Endothelial cell of umbilical vein (primary cell): ENCODE measurements around the gene ARPC5. TPM values are rescaled to one million over a fixed set of nuclear protein-coding genes. Genes with fewer than 3 reads are reported as not detected.

Source experiments
- BruUV-seq: library from RNA; stranded (reverse); fragments of 400-500 nt; replicated peaks from 2 replicates; lab custom pipeline; 2021; lab: Mats Ljungman, UMichigan
- CTCF ChIA-PET: fragments of 300-600, 350-600 bp; sonication (Branson Sonifier 250); formaldehyde crosslinking; loops from one replicate; lab custom pipeline; 2021; ENCODE audit warnings: antibody characterized with exemption, inconsistent platforms; lab: Charles Lee
- POLR2A ChIA-PET: fragments of 300-600, 350-600 bp; sonication (Branson Sonifier 250); formaldehyde crosslinking; loops from one replicate; lab custom pipeline; 2021; ENCODE audit warnings: antibody characterized with exemption, inconsistent platforms; lab: Charles Lee
- DNase-seq: peaks from one replicate; pipeline ENCODE4 v3.0.0-alpha.2; 2011; ENCODE audit warnings: low read depth, low spot score
- FAIRE-seq: peaks from 2 replicates; lab custom pipeline; 2011; peaks lifted over from hg19 to GRCh38; lab: Jason Lieb, UNC
- H2AFZ ChIP-seq: 2 replicates; pipeline ENCODE4 v1.6.0; 2012; ENCODE audit warnings: low read depth, low read length, control low read depth, inconsistent platforms
- H3K27ac ChIP-seq: 2 replicates; pipeline ENCODE4 v1.5.1; 2011; ENCODE audit warnings: low read depth, mild to moderate bottlenecking, control low read depth, low read length, moderate library complexity; ENCODE audit not compliant: insufficient read depth
- H3K27me3 ChIP-seq, 2 experiments: 2 replicates each; pipeline versions ENCODE4 v1.6.0 to v1.6.1; 2011; ENCODE audit warnings: low read length in 2 of 2, mixed read lengths in 1 of 2; ENCODE audit not compliant: control insufficient read depth in 2 of 2, insufficient read depth in 2 of 2
- H3K36me3 ChIP-seq, 2 experiments: 2 replicates in 1 of 2; 3 replicates in 1 of 2; pipeline ENCODE4 v1.5.1; 2011; ENCODE audit warnings: low read length in 2 of 2, mild to moderate bottlenecking in 1 of 2, moderate library complexity in 1 of 2; ENCODE audit not compliant: control insufficient read depth in 2 of 2, insufficient read depth in 2 of 2; ENCODE audit errors: extremely low read depth in 1 of 2
- H3K4me1 ChIP-seq: 3 replicates; pipeline ENCODE4 v1.5.1; 2011; ENCODE audit warnings: mild to moderate bottlenecking, low read length; ENCODE audit not compliant: control insufficient read depth, insufficient read depth; ENCODE audit errors: extremely low read depth
- H3K4me2 ChIP-seq: 2 replicates; pipeline ENCODE4 v1.6.1; 2011; ENCODE audit warnings: low read length, control low read depth, mixed read lengths; ENCODE audit not compliant: insufficient read depth
- H3K4me3 ChIP-seq, 3 experiments: fragments of 200-600 bp in 1 of 3; sonication (generic), shearing (Covaris generic) in 1 of 3; replicated peaks in 1 of 3; 2 replicates each; pipeline ENCODE4 v1.5.1; 2011 to 2016; ENCODE audit warnings: control low read depth in 3 of 3, low read length in 3 of 3, mild to moderate bottlenecking in 2 of 3, inconsistent platforms in 1 of 3, low read depth in 1 of 3, moderate library complexity in 1 of 3; ENCODE audit not compliant: insufficient read depth in 1 of 3
- H3K79me2 ChIP-seq: 2 replicates; pipeline ENCODE4 v1.6.0; 2012; ENCODE audit warnings: low read length, inconsistent platforms; ENCODE audit not compliant: control insufficient read depth, insufficient read depth
- H3K9ac ChIP-seq: replicated peaks from 2 replicates; pipeline ENCODE3; 2011; ENCODE audit warnings: low read length, control low read depth; ENCODE audit not compliant: insufficient read depth; ENCODE audit errors: extremely low read depth
- H3K9me1 ChIP-seq: replicated peaks from 3 replicates; pipeline ENCODE4 v1.6.0; 2011; ENCODE audit warnings: mild to moderate bottlenecking, low read length; ENCODE audit not compliant: control insufficient read depth, insufficient read depth; ENCODE audit errors: extremely low read depth
- H3K9me3 ChIP-seq: replicated peaks from 2 replicates; pipeline ENCODE4 v1.5.1; 2012; ENCODE audit warnings: low read length, inconsistent platforms; ENCODE audit not compliant: control insufficient read depth, insufficient read depth
- H4K20me1 ChIP-seq: replicated peaks from 2 replicates; pipeline ENCODE3; 2011; ENCODE audit warnings: mild to moderate bottlenecking, low read length; ENCODE audit not compliant: control insufficient read depth, insufficient read depth; ENCODE audit errors: extremely low read depth
- EZH2 ChIP-seq: IDR thresholded peaks from 2 replicates; pipeline ENCODE4 v1.6.1; 2012; ENCODE audit warnings: borderline replicate concordance, low read depth, mild to moderate bottlenecking, moderate library complexity, low read length, inconsistent platforms; ENCODE audit not compliant: severe bottlenecking
- FOS ChIP-seq: IDR thresholded peaks from 2 replicates; pipeline ENCODE4 v1.6.1; 2011; ENCODE audit warnings: mild to moderate bottlenecking, low read length, moderate library complexity, borderline replicate concordance; ENCODE audit not compliant: insufficient read depth
- GATA2 ChIP-seq: IDR thresholded peaks from 2 replicates; pipeline ENCODE4 v1.7.0; 2011; ENCODE audit warnings: low read depth, mild to moderate bottlenecking, moderate library complexity, mixed read lengths, low read length; ENCODE audit not compliant: insufficient read length, insufficient read depth
- JUN ChIP-seq: IDR thresholded peaks from 2 replicates; pipeline ENCODE4 v1.6.1; 2011; ENCODE audit warnings: borderline replicate concordance, low read depth; ENCODE audit not compliant: insufficient read length, insufficient read depth
- MYC ChIP-seq: IDR thresholded peaks from one replicate; pipeline ENCODE4 v1.6.1; 2011; ENCODE audit warnings: mild to moderate bottlenecking, low read depth, low read length
- POLR2A ChIP-seq: IDR thresholded peaks from 2 replicates; pipeline ENCODE4 v1.6.1; 2012; ENCODE audit warnings: low read depth, mild to moderate bottlenecking, control low read depth, low read length
- POLR2AphosphoS5 ChIP-seq: IDR thresholded peaks from 2 replicates; pipeline ENCODE4 v1.6.1; 2012; ENCODE audit warnings: low read depth, mild to moderate bottlenecking, control low read depth, low read length, moderate library complexity; ENCODE audit not compliant: insufficient read depth
- dilution Hi-C: fragments of 300-500 bp; cut with MboI; formaldehyde crosslinking; loops from one replicate; pipeline ENCODE4 v1.15.0; 2019; ENCODE audit warnings: low sequenced_read_pairs; ENCODE audit not compliant: extremely low pct_ligation_motif_present
- intact Hi-C: fragments of 100-400 bp; cut with micrococcal nuclease; formaldehyde crosslinking; loops from one replicate; pipeline ENCODE4 v1.10.0; 2022
- polyA plus RNA-seq, 4 experiments: library from polyadenylated mRNA; depleted of rRNA in 3 of 4; stranded (reverse) in 3 of 4; unstranded in 1 of 4; fragments of >200 nt; gene quantifications; 2 replicates each; pipeline versions ENCODE4 v1.2.1 to v1.2.3, GENCODE V29; 2011 to 2012; ENCODE audit warnings: missing spikeins in 1 of 4
- total RNA-seq: library from RNA; stranded (reverse); gene quantifications from 2 replicates; pipeline ENCODE4 v1.2.3, GENCODE V29; 2021
- TF ChIP-seq, protein P1 (sequence below), 2 donors: IDR thresholded peaks; 1 replicate in 1 of 2; 2 replicates in 1 of 2; pipeline ENCODE4 v1.5.1; 2011; ENCODE audit warnings: low read length in 2 of 2, mild to moderate bottlenecking in 2 of 2, moderate library complexity in 2 of 2, control low read depth in 1 of 2, inconsistent platforms in 1 of 2, low read depth in 1 of 2; ENCODE audit not compliant: insufficient read depth in 1 of 2; ENCODE audit errors: extremely low read depth in 1 of 2
- TF ChIP-seq, protein P2 (sequence below): IDR thresholded peaks from 2 replicates; pipeline ENCODE4 v1.6.1; 2011; ENCODE audit not compliant: insufficient read depth, insufficient read length

The ARPC5 gene
- total and polyA plus RNA-seq, 2 donors (not counting 3 experiments of a cell fraction or from before 2014, with no cell fraction given): 110 to 185 TPM

DNA sequence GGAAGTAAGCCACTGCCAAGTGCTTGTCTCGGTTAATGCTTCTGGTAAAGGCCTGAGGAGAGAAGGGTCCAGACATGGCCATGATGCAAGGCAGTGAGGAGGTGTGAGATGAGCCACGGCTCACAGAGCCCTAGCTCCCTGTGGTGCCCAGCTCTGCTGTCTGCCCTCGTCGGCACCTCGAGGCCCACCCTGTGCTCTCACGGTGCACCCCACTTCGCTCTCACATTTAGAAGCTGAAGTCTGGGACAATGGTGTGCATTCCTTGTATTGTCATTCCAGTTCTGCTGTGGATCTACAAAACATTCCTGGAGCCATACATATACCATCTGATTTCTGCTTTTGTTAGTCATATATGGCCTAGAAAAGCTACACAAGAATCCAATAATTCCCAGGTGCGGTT, 48.7 kb downstream of the ARPC5 start:
- FAIRE-seq (no peak), DNase-seq (no peak)
- H2AFZ ChIP-seq: no peak overlapping the region
- H4K20me1 ChIP-seq: no peaks in the 10 kb centered on the region
- CTCF ChIA-PET: interaction anchor here (1.3 kb wide), 1 partner anchor 23 kb away, joined by 5 read pairs; no protein-coding TSS in a partner anchor
- H3K27me3 ChIP-seq: no peaks in the 10 kb centered on the region
- H3K27ac ChIP-seq: no peak overlapping the region
- dilution Hi-C loops: no loop called here
- no peak for TF ChIP-seq POLR2AphosphoS5
- TF ChIP-seq, protein P1, sequence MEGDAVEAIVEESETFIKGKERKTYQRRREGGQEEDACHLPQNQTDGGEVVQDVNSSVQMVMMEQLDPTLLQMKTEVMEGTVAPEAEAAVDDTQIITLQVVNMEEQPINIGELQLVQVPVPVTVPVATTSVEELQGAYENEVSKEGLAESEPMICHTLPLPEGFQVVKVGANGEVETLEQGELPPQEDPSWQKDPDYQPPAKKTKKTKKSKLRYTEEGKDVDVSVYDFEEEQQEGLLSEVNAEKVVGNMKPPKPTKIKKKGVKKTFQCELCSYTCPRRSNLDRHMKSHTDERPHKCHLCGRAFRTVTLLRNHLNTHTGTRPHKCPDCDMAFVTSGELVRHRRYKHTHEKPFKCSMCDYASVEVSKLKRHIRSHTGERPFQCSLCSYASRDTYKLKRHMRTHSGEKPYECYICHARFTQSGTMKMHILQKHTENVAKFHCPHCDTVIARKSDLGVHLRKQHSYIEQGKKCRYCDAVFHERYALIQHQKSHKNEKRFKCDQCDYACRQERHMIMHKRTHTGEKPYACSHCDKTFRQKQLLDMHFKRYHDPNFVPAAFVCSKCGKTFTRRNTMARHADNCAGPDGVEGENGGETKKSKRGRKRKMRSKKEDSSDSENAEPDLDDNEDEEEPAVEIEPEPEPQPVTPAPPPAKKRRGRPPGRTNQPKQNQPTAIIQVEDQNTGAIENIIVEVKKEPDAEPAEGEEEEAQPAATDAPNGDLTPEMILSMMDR (IDR thresholded peaks at IDR 0.05; ENCODE audit: extremely low read depth in 1 of 2, insufficient read depth in 1 of 2, low read depth in 1 of 2, low read length in 2 of 2): no peak
- no peak for TF ChIP-seq POLR2A
- no peak for TF ChIP-seq JUN
- no peak for TF ChIP-seq FOS
- no peak for TF ChIP-seq MYC
- TF ChIP-seq EZH2: no peak
- no peak for TF ChIP-seq GATA2
- TF ChIP-seq, protein P2, sequence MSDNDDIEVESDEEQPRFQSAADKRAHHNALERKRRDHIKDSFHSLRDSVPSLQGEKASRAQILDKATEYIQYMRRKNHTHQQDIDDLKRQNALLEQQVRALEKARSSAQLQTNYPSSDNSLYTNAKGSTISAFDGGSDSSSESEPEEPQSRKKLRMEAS: no peak
- H3K9me3 ChIP-seq: no peaks in the 10 kb centered on the region
- H3K79me2 ChIP-seq: no peaks in the 10 kb centered on the region
- no peak overlapping the region for H3K4me3 ChIP-seq
- intact Hi-C loops: no loop called here
- H3K4me1 ChIP-seq: no peaks in the 10 kb centered on the region
- no peak overlapping the region for H3K9ac ChIP-seq
- POLR2A ChIA-PET: interaction anchor here (0.6 kb wide), 1 partner anchor 51 kb away, joined by 3 read pairs; no protein-coding TSS in a partner anchor
- H3K4me2 ChIP-seq: no peak overlapping the region
- H3K9me1 ChIP-seq: no peaks in the 10 kb centered on the region
- BruUV-seq: no TSS peak
- H3K36me3 ChIP-seq: no peaks in the 10 kb centered on the region
